NAMALWA (cell line): ENCODE results near the gene NEK6.

Source experiments
- DNase-seq: peaks from one replicate; pipeline ENCODE4 v3.0.0-alpha.2; 2015; ENCODE audit warnings: low spot score

NEK6 gene

GRCh38 chr9:124257844-124258606 is at the start of gene NEK6:
Gene NEK6, plus strand, starts transcription at chr9:124257949. Its CDS starts 44,016 bp downstream, at chr9:124301965.
- peak; percentile 44 for DNase-seq

GRCh38 chr9:124208571-124208970 is 49.2 kb upstream of the NEK6 start:
- no peak for DNase-seq

GRCh38 chr9:124209279-124209678 is 48.5 kb upstream of the NEK6 start:
- no peak for DNase-seq

- DNase-seq: no peak
Observed at GRCh38 chr9:124209774-124210173, 48.0 kb upstream of the NEK6 start.

- DNase-seq: peak; percentile 44
Observed at GRCh38 chr9:124210697-124211096, 47.1 kb upstream of the NEK6 start.

- no peak for DNase-seq
Observed at GRCh38 chr9:124212381-124213050, 45.2 kb upstream of the NEK6 start.

GRCh38 chr9:124213396-124213795 is 44.4 kb upstream of the NEK6 start:
- no peak for DNase-seq

GRCh38 chr9:124214116-124214515 is 43.6 kb upstream of the NEK6 start:
- no peak for DNase-seq

GRCh38 chr9:124214596-124215367 is 43.0 kb upstream of the NEK6 start:
- DNase-seq: no peak

GRCh38 chr9:124215368-124215910 is 42.3 kb upstream of the NEK6 start:
- DNase-seq: no peak

GRCh38 chr9:124215956-124216355 is 41.8 kb upstream of the NEK6 start:
- DNase-seq: no peak

GRCh38 chr9:124216474-124217176 is 41.1 kb upstream of the NEK6 start:
- DNase-seq: peak; percentile 78

- peak; percentile 58 for DNase-seq
Observed at GRCh38 chr9:124217836-124218437, 39.8 kb upstream of the NEK6 start.

- peak; percentile 94 for DNase-seq
Observed at GRCh38 chr9:124218438-124218982, 39.2 kb upstream of the NEK6 start.

GRCh38 chr9:124218987-124219461 is 38.7 kb upstream of the NEK6 start:
- no peak for DNase-seq

- DNase-seq: no peak
Observed at GRCh38 chr9:124220946-124221451, 36.8 kb upstream of the NEK6 start.

- no peak for DNase-seq
Observed at GRCh38 chr9:124221676-124222075, 36.1 kb upstream of the NEK6 start.

- no peak for DNase-seq
Observed at GRCh38 chr9:124222109-124222508, 35.6 kb upstream of the NEK6 start.

GRCh38 chr9:124222918-124223720 is 34.6 kb upstream of the NEK6 start:
- DNase-seq: peak; percentile 37

- DNase-seq: no peak
Observed at GRCh38 chr9:124225945-124226344, 31.8 kb upstream of the NEK6 start.
